NCI-H2107 (cell line): ENCODE measurements around the gene ESYT2.
"Not testable (repeated sequence)": the region's sequence is repeated elsewhere in the genome, so short reads cannot be mapped to it uniquely, and the experiment has no call there.

Experiments
- DNase-seq: peaks from one replicate; lab custom pipeline; 2025; lab: John Stamatoyannopoulos, UW

The ESYT2 gene

GRCh38 chr7:158856883-158857668 lies 27.8 kb upstream of the ESYT2 start:
- no peak for DNase-seq

- no peak for DNase-seq
Observed at GRCh38 chr7:158854681-158855081, 25.4 kb upstream of the ESYT2 start.

GRCh38 chr7:158850545-158851102 lies 21.3 kb upstream of the ESYT2 start:
- DNase-seq, result no peak

- DNase-seq, result no peak
Observed at GRCh38 chr7:158849768-158850544, 20.6 kb upstream of the ESYT2 start.

GRCh38 chr7:158849442-158849767 lies 20.1 kb upstream of the ESYT2 start:
- no peak for DNase-seq

GRCh38 chr7:158847451-158847866 lies 18.1 kb upstream of the ESYT2 start:
- no peak for DNase-seq

GRCh38 chr7:158846304-158846703 lies 17.0 kb upstream of the ESYT2 start:
- no peak for DNase-seq

GRCh38 chr7:158843771-158844170 lies 14.5 kb upstream of the ESYT2 start:
- no peak for DNase-seq

- no peak for DNase-seq
Observed at GRCh38 chr7:158842486-158842885, 13.2 kb upstream of the ESYT2 start.

GRCh38 chr7:158840604-158841003 lies 11.3 kb upstream of the ESYT2 start:
- DNase-seq, result no peak

GRCh38 chr7:158839177-158839576 lies 9.9 kb upstream of the ESYT2 start:
- not testable (repeated sequence) for DNase-seq

GRCh38 chr7:158837790-158838637 lies 8.7 kb upstream of the ESYT2 start:
- DNase-seq, result no peak

- no peak for DNase-seq
Observed at GRCh38 chr7:158836692-158837091, 7.4 kb upstream of the ESYT2 start.

GRCh38 chr7:158834878-158835784 lies 5.8 kb upstream of the ESYT2 start:
- no peak for DNase-seq

GRCh38 chr7:158832994-158833393 lies 3.7 kb upstream of the ESYT2 start:
- no peak for DNase-seq

- DNase-seq, result no peak
Observed at GRCh38 chr7:158831738-158832091, 2.4 kb upstream of the ESYT2 start.

GRCh38 chr7:158830211-158830723 lies 958 bp upstream of the ESYT2 start:
- DNase-seq, result no peak

GRCh38 chr7:158829021-158829341 lies 328 bp downstream of the ESYT2 start:
- DNase-seq, result peak; percentile 58

GRCh38 chr7:158828133-158829020 lies 932 bp downstream of the ESYT2 start:
- DNase-seq, result no peak
